Astrocyte (in vitro differentiated cells and primary cell): Measurements from ENCODE around the gene AFF3. TPM values are rescaled to one million over a fixed set of nuclear protein-coding genes. Genes with fewer than 3 reads are reported as not detected.
A peak's percentile ranks its signal among the peaks of the same experiment; 100 is the strongest.

Source experiments
- DNase-seq: peaks from one replicate; pipeline ENCODE4 v3.0.0-alpha.2; 2010; ENCODE audit warnings: low read depth
- FAIRE-seq: peaks from 2 replicates; lab custom pipeline; 2011; peaks lifted over from hg19 to GRCh38; lab: Jason Lieb, UNC
- H2AFZ ChIP-seq: 2 replicates; pipeline ENCODE4 v1.6.0; 2012; ENCODE audit warnings: low read depth, low read length, inconsistent platforms
- H3K27ac ChIP-seq: 2 replicates; pipeline ENCODE4 v1.5.1; 2011; ENCODE audit warnings: low read depth, low read length, inconsistent platforms
- H3K27me3 ChIP-seq: 2 replicates; pipeline ENCODE4 v1.6.0; 2011; ENCODE audit warnings: low read length, inconsistent platforms; ENCODE audit not compliant: insufficient read depth
- H3K36me3 ChIP-seq: 2 replicates; pipeline ENCODE4 v1.5.1; 2011; ENCODE audit warnings: low read length, inconsistent platforms; ENCODE audit not compliant: insufficient read depth
- H3K4me1 ChIP-seq: 2 replicates; pipeline ENCODE4 v1.5.1; 2011; ENCODE audit warnings: low read length, inconsistent platforms; ENCODE audit not compliant: insufficient read depth
- H3K4me2 ChIP-seq: 2 replicates; pipeline ENCODE4 v1.6.0; 2012; ENCODE audit warnings: low read length, inconsistent platforms
- H3K4me3 ChIP-seq: 2 replicates; pipeline ENCODE4 v1.5.1; 2011; ENCODE audit warnings: low read depth, mild to moderate bottlenecking, low read length, inconsistent platforms; ENCODE audit not compliant: insufficient read depth
- H3K79me2 ChIP-seq: 2 replicates; pipeline ENCODE4 v1.6.0; 2012; ENCODE audit warnings: mild to moderate bottlenecking, low read length, inconsistent platforms; ENCODE audit not compliant: insufficient read depth
- H3K9ac ChIP-seq: 2 replicates; pipeline ENCODE4 v1.6.0; 2012; ENCODE audit warnings: mild to moderate bottlenecking, low read length, inconsistent platforms
- H3K9me3 ChIP-seq: 2 replicates; pipeline ENCODE4 v1.5.1; 2012; ENCODE audit warnings: low read depth, mild to moderate bottlenecking, low read length, inconsistent platforms; ENCODE audit not compliant: insufficient read depth
- H4K20me1 ChIP-seq: 2 replicates; pipeline ENCODE4 v1.6.0; 2012; ENCODE audit warnings: low read length, inconsistent platforms; ENCODE audit not compliant: insufficient read depth
- H3K27ac Mint-ChIP-seq: one replicate; pipeline ENCODE4 v1.8.0; 2021; ENCODE audit warnings: mild to moderate bottlenecking, mixed read lengths; ENCODE audit not compliant: unreplicated experiment
- H3K27me3 Mint-ChIP-seq: one replicate; pipeline ENCODE4 v1.8.0; 2021; ENCODE audit warnings: low read depth, mixed read lengths; ENCODE audit not compliant: unreplicated experiment
- H3K36me3 Mint-ChIP-seq: one replicate; pipeline ENCODE4 v1.8.0; 2021; ENCODE audit warnings: low read depth, mixed read lengths; ENCODE audit not compliant: unreplicated experiment
- H3K4me1 Mint-ChIP-seq: one replicate; pipeline ENCODE4 v1.8.0; 2021; ENCODE audit warnings: low read depth, mixed read lengths; ENCODE audit not compliant: unreplicated experiment
- H3K4me3 Mint-ChIP-seq: one replicate; pipeline ENCODE4 v1.8.0; 2021; ENCODE audit warnings: mild to moderate bottlenecking, moderate library complexity, mixed read lengths; ENCODE audit not compliant: unreplicated experiment
- H3K9me3 Mint-ChIP-seq: one replicate; pipeline ENCODE4 v1.8.0; 2021; ENCODE audit warnings: mild to moderate bottlenecking, mixed read lengths; ENCODE audit not compliant: unreplicated experiment
- EZH2 ChIP-seq: IDR thresholded peaks from 2 replicates; pipeline ENCODE4 v1.6.1; 2012; ENCODE audit warnings: mild to moderate bottlenecking, low read length, inconsistent platforms; ENCODE audit not compliant: insufficient read depth
- total RNA-seq: library from RNA; stranded (reverse); gene quantifications from 2 replicates; pipeline ENCODE4 v1.2.1, GENCODE V29; 2021
- TF ChIP-seq, protein P1 (sequence below): IDR thresholded peaks from 2 replicates; pipeline ENCODE4 v1.5.1; 2011; ENCODE audit warnings: low read depth, mild to moderate bottlenecking, inconsistent platforms, low read length, moderate library complexity; ENCODE audit not compliant: insufficient read depth

AFF3 gene
- total RNA-seq, 1 donor from 2014 or later = 14.7 TPM

DNA sequence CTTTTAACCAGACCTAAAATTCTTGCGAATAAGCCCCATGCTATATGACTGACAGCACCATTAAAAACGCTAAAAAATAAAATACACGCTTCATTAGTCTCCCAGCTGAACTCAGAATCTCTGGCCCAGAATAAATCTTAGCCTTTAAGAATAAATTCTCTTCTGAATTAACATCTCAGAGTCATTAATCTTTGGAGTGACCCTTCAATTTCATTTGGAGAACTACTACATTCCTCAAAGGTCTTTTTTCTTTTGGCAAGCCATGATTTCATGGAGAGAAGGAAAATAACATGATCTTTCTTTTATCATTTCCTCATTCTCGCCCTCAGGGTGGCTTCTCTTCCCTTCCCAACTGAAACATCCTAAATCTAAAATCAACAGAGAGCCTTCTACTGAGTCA, 259.0 kb downstream of the AFF3 start:
- Mint-ChIP-seq H3K4me1 (peaks cover 54% of the 10 kb centered on the region), H3K36me3 (no peaks in the 10 kb centered on the region), H3K9me3 (no peaks in the 10 kb centered on the region), H3K4me3 (no peak overlapping the region), H3K27me3 (no peaks in the 10 kb centered on the region), H3K27ac (peak overlapping the region; percentile 83)
- no peaks in the 10 kb centered on the region for H3K36me3 ChIP-seq
- no peak for TF ChIP-seq EZH2
- TF ChIP-seq, protein P1, sequence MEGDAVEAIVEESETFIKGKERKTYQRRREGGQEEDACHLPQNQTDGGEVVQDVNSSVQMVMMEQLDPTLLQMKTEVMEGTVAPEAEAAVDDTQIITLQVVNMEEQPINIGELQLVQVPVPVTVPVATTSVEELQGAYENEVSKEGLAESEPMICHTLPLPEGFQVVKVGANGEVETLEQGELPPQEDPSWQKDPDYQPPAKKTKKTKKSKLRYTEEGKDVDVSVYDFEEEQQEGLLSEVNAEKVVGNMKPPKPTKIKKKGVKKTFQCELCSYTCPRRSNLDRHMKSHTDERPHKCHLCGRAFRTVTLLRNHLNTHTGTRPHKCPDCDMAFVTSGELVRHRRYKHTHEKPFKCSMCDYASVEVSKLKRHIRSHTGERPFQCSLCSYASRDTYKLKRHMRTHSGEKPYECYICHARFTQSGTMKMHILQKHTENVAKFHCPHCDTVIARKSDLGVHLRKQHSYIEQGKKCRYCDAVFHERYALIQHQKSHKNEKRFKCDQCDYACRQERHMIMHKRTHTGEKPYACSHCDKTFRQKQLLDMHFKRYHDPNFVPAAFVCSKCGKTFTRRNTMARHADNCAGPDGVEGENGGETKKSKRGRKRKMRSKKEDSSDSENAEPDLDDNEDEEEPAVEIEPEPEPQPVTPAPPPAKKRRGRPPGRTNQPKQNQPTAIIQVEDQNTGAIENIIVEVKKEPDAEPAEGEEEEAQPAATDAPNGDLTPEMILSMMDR = no peak
- H3K4me3 ChIP-seq = no peak overlapping the region
- no peaks in the 10 kb centered on the region for H3K27me3 ChIP-seq
- DNase-seq (peak; percentile 58), FAIRE-seq (no peak)
- H2AFZ ChIP-seq = no peak overlapping the region
- H3K79me2 ChIP-seq = no peaks in the 10 kb centered on the region
- H3K9ac ChIP-seq = peak overlapping the region; percentile 19
- no peaks in the 10 kb centered on the region for H4K20me1 ChIP-seq
- H3K4me2 ChIP-seq = peak overlapping the region; percentile 24
- H3K9me3 ChIP-seq = no peaks in the 10 kb centered on the region
- H3K4me1 ChIP-seq = peaks cover 55% of the 10 kb centered on the region
- H3K27ac ChIP-seq = peak overlapping the region; percentile 96

DNA sequence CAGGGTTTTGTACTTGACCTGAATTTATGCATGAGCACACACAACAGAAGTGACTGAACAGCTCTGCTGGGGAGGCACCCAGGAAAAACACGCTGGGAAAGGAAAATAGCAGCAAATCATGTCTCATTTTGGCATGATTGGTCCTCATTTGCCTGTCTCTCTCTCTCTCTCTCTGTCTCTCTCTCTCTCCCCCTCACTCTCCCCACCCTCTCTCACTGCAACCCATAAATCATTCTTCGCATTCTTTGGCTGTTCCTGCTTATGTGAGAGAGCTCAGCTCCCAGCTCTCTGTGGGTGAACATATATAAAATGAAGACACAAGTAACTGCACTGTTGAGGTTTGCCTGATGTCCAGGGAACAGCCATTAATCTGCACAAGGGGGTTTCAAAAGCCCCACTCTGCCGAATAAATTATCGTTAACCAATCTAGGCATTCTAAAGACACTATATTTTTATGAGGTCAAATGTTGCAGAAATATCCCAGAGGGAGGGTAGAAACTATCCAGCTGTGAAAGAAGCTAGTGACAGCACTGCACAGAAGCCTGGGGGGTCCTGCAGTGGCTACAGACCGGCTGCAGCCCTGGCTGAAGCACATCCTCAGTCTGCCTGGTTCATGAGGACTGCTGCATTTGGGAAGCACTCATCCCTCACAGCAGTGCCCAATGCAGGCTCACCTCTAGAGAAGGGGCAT, 260.3 kb downstream of the AFF3 start:
- no peaks in the 10 kb centered on the region for H3K9me3 Mint-ChIP-seq
- no peaks in the 10 kb centered on the region for H3K27me3 ChIP-seq
- H3K36me3 ChIP-seq = no peaks in the 10 kb centered on the region
- H3K4me2 ChIP-seq = peak overlapping the region; percentile 73
- peaks cover 65% of the 10 kb centered on the region for H3K4me1 Mint-ChIP-seq
- H3K9me3 ChIP-seq = no peaks in the 10 kb centered on the region
- no peaks in the 10 kb centered on the region for H3K36me3 Mint-ChIP-seq
- DNase-seq (peak; percentile 96), FAIRE-seq (peak; percentile 91)
- peaks cover 68% of the 10 kb centered on the region for H3K4me1 ChIP-seq
- peak overlapping the region; percentile 28 for H3K4me3 Mint-ChIP-seq
- no peaks in the 10 kb centered on the region for H4K20me1 ChIP-seq
- H3K79me2 ChIP-seq = no peaks in the 10 kb centered on the region
- TF ChIP-seq EZH2 = no peak
- TF ChIP-seq, protein P1 = no peak
- H2AFZ ChIP-seq = no peak overlapping the region
- H3K27ac ChIP-seq = peak overlapping the region; percentile 96
- H3K4me3 ChIP-seq = no peak overlapping the region
- H3K27me3 Mint-ChIP-seq = no peaks in the 10 kb centered on the region
- peak overlapping the region; percentile 83 for H3K27ac Mint-ChIP-seq
- H3K9ac ChIP-seq = peak overlapping the region; percentile 81

DNA sequence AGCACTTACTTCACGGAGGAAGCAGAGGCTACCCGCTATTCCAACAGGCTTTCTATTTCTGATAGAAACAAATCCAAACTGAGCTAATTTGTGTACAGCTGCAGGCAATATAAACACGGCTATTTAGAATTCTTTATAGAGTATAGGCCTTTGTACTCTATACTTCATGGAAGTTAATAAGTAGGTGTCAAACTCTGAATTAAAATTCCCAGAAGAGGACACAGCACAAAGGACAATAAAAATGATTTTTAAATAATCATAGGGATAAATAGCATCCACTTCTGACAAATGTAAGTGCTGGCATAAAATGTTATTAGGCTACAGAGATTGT, 261.5 kb downstream of the AFF3 start:
- H3K27ac ChIP-seq = peak overlapping the region; percentile 96
- H3K4me1 ChIP-seq = peaks cover 68% of the 10 kb centered on the region
- no peaks in the 10 kb centered on the region for H3K27me3 ChIP-seq
- H3K9me3 ChIP-seq = no peaks in the 10 kb centered on the region
- Mint-ChIP-seq H3K27me3 (no peaks in the 10 kb centered on the region), H3K27ac (peak overlapping the region; percentile 94), H3K4me1 (peaks cover 76% of the 10 kb centered on the region), H3K4me3 (no peak overlapping the region), H3K9me3 (no peaks in the 10 kb centered on the region), H3K36me3 (no peaks in the 10 kb centered on the region)
- H3K4me3 ChIP-seq = no peak overlapping the region
- FAIRE-seq (no peak), DNase-seq (no peak)
- no peak overlapping the region for H2AFZ ChIP-seq
- H3K79me2 ChIP-seq = no peaks in the 10 kb centered on the region
- TF ChIP-seq, protein P1 = no peak
- no peak for TF ChIP-seq EZH2
- no peaks in the 10 kb centered on the region for H4K20me1 ChIP-seq
- no peaks in the 10 kb centered on the region for H3K36me3 ChIP-seq
- H3K4me2 ChIP-seq = peak overlapping the region; percentile 82
- H3K9ac ChIP-seq = peak overlapping the region; percentile 81
